Measurements from ENCODE around the gene ADIPOR2.

The ADIPOR2 gene

GRCh38 chr12:1716911-1717310, 26.0 kb downstream of the ADIPOR2 start:
- DNase-seq: no peak
- Histone ChIP-seq H2AK5ac (ENCODE audit: low read length, severe bottlenecking) (no peak overlapping the region), H2BK12ac (ENCODE audit: low read length in 2 of 2) (no peak overlapping the region), H3K18ac (ENCODE audit: low read depth in 1 of 2, low read length in 2 of 2) (no peak overlapping the region), H2BK120ac (ENCODE audit: low read depth, low read length) (no peak overlapping the region), H3K4me2 (ENCODE audit: low read length, poor library complexity, severe bottlenecking) (no peak overlapping the region), H4K8ac (ENCODE audit: low read length) (no peak overlapping the region), H4K91ac (ENCODE audit: low read length) (no peak overlapping the region), H2AFZ (ENCODE audit: low read depth, low read length) (no peak overlapping the region), H3K9me3 (ENCODE audit: control insufficient read depth, low read length) (no peaks in the 10 kb centered on the region), H3K36me3 (ENCODE audit: control insufficient read depth in 1 of 2, insufficient read depth in 2 of 2, low read depth in 1 of 2, low read length in 2 of 2) (peaks cover 3 to 4% of the 10 kb centered on the region in 2 experiments), H3K27me3 (ENCODE audit: control insufficient read depth in 1 of 2, insufficient read depth in 1 of 2, low read length in 2 of 2) (no peaks in the 10 kb centered on the region), H3K14ac (ENCODE audit: low read length in 2 of 2) (no peak overlapping the region), H2BK5ac (ENCODE audit: low read depth, low read length, poor library complexity, severe bottlenecking) (no peak overlapping the region), H3K79me1 (replicated peaks; ENCODE audit: low read length, poor library complexity, severe bottlenecking) (peaks cover 23% of the 10 kb centered on the region), H3K23ac (ENCODE audit: low read length in 2 of 2) (no peak overlapping the region), H3K9ac (ENCODE audit: low read length) (no peak overlapping the region), H3K4me1 (ENCODE audit: control insufficient read depth, insufficient read depth, low read depth, low read length) (peaks cover 2% of the 10 kb centered on the region), H3K4me3 (ENCODE audit: insufficient read depth in 1 of 2, low read depth in 1 of 2, low read length in 2 of 2) (no peak overlapping the region), H3K4ac (ENCODE audit: low read depth in 1 of 2, low read length in 2 of 2) (no peak overlapping the region), H3K27ac (ENCODE audit: low read length, poor library complexity, severe bottlenecking) (no peak overlapping the region), H2BK15ac (ENCODE audit: low read depth, poor library complexity, severe bottlenecking) (no peak overlapping the region)

- no peak overlapping the region for H3K23ac ChIP-seq (ENCODE audit: low read length in 2 of 2)
- no peak overlapping the region for H3K4me2 ChIP-seq (ENCODE audit: low read length, poor library complexity, severe bottlenecking)
- no peak overlapping the region for H2BK5ac ChIP-seq (ENCODE audit: low read depth, low read length, poor library complexity, severe bottlenecking)
- no peak overlapping the region for H3K9ac ChIP-seq (ENCODE audit: low read length)
- no peak overlapping the region for H4K8ac ChIP-seq (ENCODE audit: low read length)
- no peak overlapping the region for H3K14ac ChIP-seq (ENCODE audit: low read length in 2 of 2)
- peaks cover 2% of the 10 kb centered on the region for H3K4me1 ChIP-seq (ENCODE audit: control insufficient read depth, insufficient read depth, low read depth, low read length)
- no peak overlapping the region for H3K18ac ChIP-seq (ENCODE audit: low read depth in 1 of 2, low read length in 2 of 2)
- H3K79me1 ChIP-seq (replicated peaks; ENCODE audit: low read length, poor library complexity, severe bottlenecking): peaks cover 20% of the 10 kb centered on the region
- H2AK5ac ChIP-seq (ENCODE audit: low read length, severe bottlenecking): no peak overlapping the region
- no peak overlapping the region for H3K4me3 ChIP-seq (ENCODE audit: insufficient read depth in 1 of 2, low read depth in 1 of 2, low read length in 2 of 2)
- no peak overlapping the region for H4K91ac ChIP-seq (ENCODE audit: low read length)
- H2BK12ac ChIP-seq (ENCODE audit: low read length in 2 of 2): no peak overlapping the region
- H3K27ac ChIP-seq (ENCODE audit: low read length, poor library complexity, severe bottlenecking): no peak overlapping the region
- H3K4ac ChIP-seq (ENCODE audit: low read depth in 1 of 2, low read length in 2 of 2): no peak overlapping the region
- no peaks in the 10 kb centered on the region for H3K9me3 ChIP-seq (ENCODE audit: control insufficient read depth, low read length)
- H2BK120ac ChIP-seq (ENCODE audit: low read depth, low read length): no peak overlapping the region
- H3K36me3 ChIP-seq (ENCODE audit: control insufficient read depth in 1 of 2, insufficient read depth in 2 of 2, low read depth in 1 of 2, low read length in 2 of 2): peaks cover 3 to 4% of the 10 kb centered on the region in 2 experiments
- no peaks in the 10 kb centered on the region for H3K27me3 ChIP-seq (ENCODE audit: control insufficient read depth in 1 of 2, insufficient read depth in 1 of 2, low read length in 2 of 2)
- DNase-seq: no peak
- H2AFZ ChIP-seq (ENCODE audit: low read depth, low read length): no peak overlapping the region
- no peak overlapping the region for H2BK15ac ChIP-seq (ENCODE audit: low read depth, poor library complexity, severe bottlenecking)
These were observed 28.3 kb downstream of the ADIPOR2 start for GRCh38 chr12:1719139-1719538.

- H2BK12ac ChIP-seq (ENCODE audit: low read length in 2 of 2): no peak overlapping the region
- no peak overlapping the region for H2AK5ac ChIP-seq (ENCODE audit: low read length, severe bottlenecking)
- H3K9ac ChIP-seq (ENCODE audit: low read length): no peak overlapping the region
- no peak overlapping the region for H2BK15ac ChIP-seq (ENCODE audit: low read depth, poor library complexity, severe bottlenecking)
- no peak for DNase-seq
- no peak overlapping the region for H2BK120ac ChIP-seq (ENCODE audit: low read depth, low read length)
- H3K27me3 ChIP-seq (ENCODE audit: control insufficient read depth in 1 of 2, insufficient read depth in 1 of 2, low read length in 2 of 2): no peaks in the 10 kb centered on the region
- H3K36me3 ChIP-seq (ENCODE audit: control insufficient read depth in 1 of 2, insufficient read depth in 2 of 2, low read depth in 1 of 2, low read length in 2 of 2): peaks cover under 1 to 4% of the 10 kb centered on the region in 2 experiments
- no peak overlapping the region for H3K14ac ChIP-seq (ENCODE audit: low read length in 2 of 2)
- WGBS: 83% methylated on average over 3 of the region's 3 CpGs
- H3K4me3 ChIP-seq (ENCODE audit: insufficient read depth in 1 of 2, low read depth in 1 of 2, low read length in 2 of 2): no peak overlapping the region
- H2AFZ ChIP-seq (ENCODE audit: low read depth, low read length): no peak overlapping the region
- no peak overlapping the region for H3K23ac ChIP-seq (ENCODE audit: low read length in 2 of 2)
- peaks cover 2% of the 10 kb centered on the region for H3K4me1 ChIP-seq (ENCODE audit: control insufficient read depth, insufficient read depth, low read depth, low read length)
- peaks cover 16% of the 10 kb centered on the region for H3K79me1 ChIP-seq (replicated peaks; ENCODE audit: low read length, poor library complexity, severe bottlenecking)
- H3K18ac ChIP-seq (ENCODE audit: low read depth in 1 of 2, low read length in 2 of 2): no peak overlapping the region
- no peak overlapping the region for H4K91ac ChIP-seq (ENCODE audit: low read length)
- no peak overlapping the region for H3K27ac ChIP-seq (ENCODE audit: low read length, poor library complexity, severe bottlenecking)
- no peak overlapping the region for H3K4me2 ChIP-seq (ENCODE audit: low read length, poor library complexity, severe bottlenecking)
- H4K8ac ChIP-seq (ENCODE audit: low read length): no peak overlapping the region
- no peaks in the 10 kb centered on the region for H3K9me3 ChIP-seq (ENCODE audit: control insufficient read depth, low read length)
- H3K4ac ChIP-seq (ENCODE audit: low read depth in 1 of 2, low read length in 2 of 2): no peak overlapping the region
- H2BK5ac ChIP-seq (ENCODE audit: low read depth, low read length, poor library complexity, severe bottlenecking): no peak overlapping the region
These were observed 29.6 kb downstream of the ADIPOR2 start for GRCh38 chr12:1720494-1720893.

DNA sequence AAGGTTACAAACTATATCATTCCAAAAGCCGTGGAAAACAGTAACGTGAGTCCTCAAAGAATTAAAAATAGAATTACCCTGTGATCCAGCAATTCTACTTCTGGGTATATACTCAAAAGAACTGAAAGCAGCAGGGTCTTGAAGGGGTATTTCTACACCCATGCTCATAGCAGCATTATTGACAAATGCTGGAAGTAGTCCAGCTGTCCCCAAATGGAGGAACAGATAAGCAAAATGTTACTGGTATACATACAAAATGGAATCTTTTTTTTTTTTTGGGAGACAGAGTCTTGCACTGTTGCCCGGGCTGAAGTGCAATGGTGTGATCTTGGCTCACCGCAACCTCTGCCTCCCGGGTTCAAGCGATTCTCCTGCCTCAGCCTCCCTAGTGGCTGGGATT, 32.9 kb downstream of the ADIPOR2 start:
- Histone ChIP-seq H3K27ac (ENCODE audit: low read length, poor library complexity, severe bottlenecking) (no peak overlapping the region), H2AFZ (ENCODE audit: low read depth, low read length) (no peak overlapping the region)
- 98% methylated on average over 5 of the region's 6 CpGs for WGBS

More for the DNA sequence above, 32.9 kb downstream of the ADIPOR2 start:
- Histone ChIP-seq H3K23ac (ENCODE audit: low read length in 2 of 2) (no peak overlapping the region), H2BK120ac (ENCODE audit: low read depth, low read length) (no peak overlapping the region), H2BK12ac (ENCODE audit: low read length in 2 of 2) (no peak overlapping the region), H3K14ac (ENCODE audit: low read length in 2 of 2) (no peak overlapping the region), H2BK15ac (ENCODE audit: low read depth, poor library complexity, severe bottlenecking) (no peak overlapping the region), H3K4me1 (ENCODE audit: control insufficient read depth, insufficient read depth, low read depth, low read length) (no peaks in the 10 kb centered on the region), H3K9ac (ENCODE audit: low read length) (no peak overlapping the region), H2AK5ac (ENCODE audit: low read length, severe bottlenecking) (no peak overlapping the region), H3K4me2 (ENCODE audit: low read length, poor library complexity, severe bottlenecking) (no peak overlapping the region), H3K36me3 (ENCODE audit: control insufficient read depth in 1 of 2, insufficient read depth in 2 of 2, low read depth in 1 of 2, low read length in 2 of 2) (peaks cover 4% of the 10 kb centered on the region in 2 experiments), H2BK5ac (ENCODE audit: low read depth, low read length, poor library complexity, severe bottlenecking) (no peak overlapping the region), H3K4ac (ENCODE audit: low read depth in 1 of 2, low read length in 2 of 2) (no peak overlapping the region), H3K18ac (ENCODE audit: low read depth in 1 of 2, low read length in 2 of 2) (no peak overlapping the region), H3K79me1 (replicated peaks; ENCODE audit: low read length, poor library complexity, severe bottlenecking) (peaks cover 20% of the 10 kb centered on the region), H3K9me3 (ENCODE audit: control insufficient read depth, low read length) (no peaks in the 10 kb centered on the region), H3K4me3 (ENCODE audit: insufficient read depth in 1 of 2, low read depth in 1 of 2, low read length in 2 of 2) (no peak overlapping the region), H4K8ac (ENCODE audit: low read length) (no peak overlapping the region), H3K27me3 (ENCODE audit: control insufficient read depth in 1 of 2, insufficient read depth in 1 of 2, low read length in 2 of 2) (no peaks in the 10 kb centered on the region), H4K91ac (ENCODE audit: low read length) (no peak overlapping the region)
- no peak for DNase-seq

Data from mesenchymal stem cell (in vitro differentiated cells and primary cell).